SHP77 (cell line): ENCODE data around the gene DPM3.
A peak's percentile ranks its signal among the peaks of the same experiment; 100 is the strongest.

Experiments used
- DNase-seq, 2 experiments: peaks; one replicate each; lab custom pipeline; 2025; lab: John Stamatoyannopoulos, UW

Gene DPM3

DNA sequence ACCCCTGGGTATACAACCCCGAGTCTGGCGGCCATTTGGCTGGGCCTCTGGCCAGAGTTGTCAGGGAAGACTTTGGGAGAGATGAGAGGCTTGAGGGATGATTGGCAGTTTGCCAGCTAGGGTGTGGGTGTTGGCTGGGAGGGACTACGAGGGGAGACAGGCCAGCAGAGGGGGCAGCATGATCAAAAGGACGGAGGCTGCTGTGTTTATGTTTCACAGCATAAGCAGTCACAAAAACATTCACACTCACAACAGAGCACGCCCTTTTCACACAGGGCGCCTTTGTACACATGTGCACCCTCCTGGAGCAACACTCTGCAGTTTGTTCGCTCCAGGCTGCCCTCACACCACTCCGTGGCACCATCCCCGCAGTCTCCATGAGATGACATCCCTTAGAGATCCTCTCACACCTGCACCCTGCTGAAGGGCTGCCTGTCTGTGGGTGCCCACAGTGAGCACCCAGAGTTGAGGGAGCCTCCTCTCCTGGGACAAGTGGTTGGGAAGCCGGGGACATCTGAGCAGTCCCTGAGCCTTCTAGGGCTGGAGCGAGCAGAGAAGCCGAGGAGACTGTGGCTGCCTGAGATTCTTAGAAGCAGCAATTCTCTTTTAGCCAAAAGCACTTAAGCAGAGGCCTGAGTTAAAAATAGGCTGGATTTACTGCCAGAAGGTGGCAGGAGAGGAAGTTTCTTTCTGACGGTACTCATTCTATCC lies 46.3 kb downstream of the DPM3 start:
- peak; percentile 83 to 88 for DNase-seq

DNA sequence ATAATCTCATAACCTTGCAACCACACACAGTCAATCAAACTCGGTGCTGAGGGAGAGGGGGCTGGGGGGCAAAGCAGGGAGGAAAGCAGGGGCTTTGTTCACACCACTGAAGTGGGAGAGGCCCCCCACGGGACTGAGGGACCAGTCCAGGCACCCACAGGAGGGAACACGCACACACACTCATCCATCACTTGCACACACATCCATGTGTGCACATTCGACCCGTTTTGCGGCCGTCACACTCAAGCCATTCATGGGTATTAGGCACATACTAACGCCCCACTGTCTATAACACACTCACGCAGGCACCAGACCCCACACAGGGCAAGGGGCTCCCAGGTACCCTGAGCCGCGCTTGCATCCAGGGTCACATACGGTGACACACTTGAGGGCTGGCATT lies 47.7 kb downstream of the DPM3 start:
- DNase-seq, result no peak

- no peak for DNase-seq
Measured at GRCh38 chr1:155092131-155092530, 48.2 kb downstream of the DPM3 start.

DNA sequence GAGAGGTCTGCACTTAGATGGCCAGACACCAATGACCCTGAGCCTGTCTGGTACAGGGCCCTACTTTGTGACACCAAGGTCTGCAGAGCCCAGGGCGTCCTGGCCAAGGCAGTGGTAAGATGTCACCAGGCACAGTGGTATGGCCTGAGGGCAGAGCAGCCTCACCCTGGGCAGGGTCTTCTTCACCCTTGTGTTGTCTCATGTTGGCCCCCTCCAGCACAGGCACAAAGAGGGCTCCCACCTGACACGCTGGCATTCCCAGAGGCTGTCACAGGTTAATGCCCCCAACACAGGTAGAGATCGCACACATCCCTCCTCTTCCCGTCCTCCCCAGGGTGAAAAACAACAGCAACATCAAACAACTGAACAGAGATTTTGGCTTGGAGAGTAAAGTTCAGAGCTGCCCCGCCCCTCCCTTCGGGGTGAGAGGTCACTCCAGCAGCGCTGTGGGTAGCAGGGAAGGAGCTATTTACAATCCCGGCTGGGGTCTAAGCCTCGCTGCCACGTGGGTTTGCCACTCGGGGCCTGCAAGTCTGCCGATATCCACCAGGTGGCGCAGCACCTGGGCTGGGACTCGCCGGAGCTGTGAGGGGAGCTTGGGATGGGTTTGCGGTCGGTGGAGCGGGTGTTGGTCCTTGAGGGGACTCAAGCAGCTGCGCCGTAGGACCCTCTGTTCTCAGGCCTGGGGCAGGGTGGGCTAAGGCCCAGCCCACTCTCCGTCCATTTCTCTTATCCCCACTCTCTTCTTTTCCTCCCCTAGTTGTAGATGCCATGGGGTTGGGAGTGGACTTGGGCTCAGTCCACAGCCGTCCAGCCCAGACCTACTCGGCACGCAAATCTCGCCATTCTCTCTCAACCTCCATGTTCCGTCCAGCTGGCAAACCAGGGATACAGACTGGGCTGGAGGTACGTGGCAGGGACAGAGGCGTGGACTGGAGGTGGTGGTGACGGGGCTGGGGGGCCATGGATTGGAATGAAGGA lies 49.0 kb downstream of the DPM3 start:
- DNase-seq, result peak; percentile 88 to 94
